Breast epithelium (tissue), 3 donors: ENCODE data around the gene SNX27.

ENCODE experiments used
- CTCF ChIP-seq, 3 donors: fragments of 450-650 bp; IDR thresholded peaks; one replicate each; pipeline ENCODE4 v1.5.1; 2016 to 2017; ENCODE audit warnings: antibody characterized with exemption in 3 of 3, mild to moderate bottlenecking in 3 of 3, moderate library complexity in 3 of 3
- POLR2A ChIP-seq: fragments of 450-650 bp; IDR thresholded peaks from one replicate; pipeline ENCODE4 v1.6.1; 2016; ENCODE audit warnings: antibody characterized with exemption, mild to moderate bottlenecking, moderate library complexity
- POLR2AphosphoS5 ChIP-seq, 3 donors: sonication (generic); formaldehyde crosslinking; IDR thresholded peaks; one replicate each; pipeline ENCODE4 v1.6.1; 2017; ENCODE audit warnings: antibody characterized with exemption in 3 of 3

GRCh38 chr1:151629278-151629677, 17.4 kb downstream of the SNX27 start:
- TF ChIP-seq CTCF (IDR thresholded peaks at IDR 0.05) (no peak), POLR2A (no peak), POLR2AphosphoS5 (IDR thresholded peaks at IDR 0.05) (no peak)
